K562 (cell line): ENCODE results near the gene LXN. TPM values are rescaled to one million over a fixed set of nuclear protein-coding genes. Genes with fewer than 3 reads are reported as not detected.

Experiments used
- ATAC-seq: fragments of 200-7000 bp; cut with Tn5 transposase; 3 replicates; pipeline ENCODE4 v1.9.1; 2020; ENCODE audit warnings: moderate library complexity
- BruUV-seq: library from RNA; stranded (reverse); fragments of 400-500 nt; replicated peaks from 2 replicates; lab custom pipeline; 2021; lab: Mats Ljungman, UMichigan
- CTCF ChIA-PET: fragments of 300-600 bp; formaldehyde crosslinking; extraction: SDS; loops from one replicate; lab custom pipeline; 2021; ENCODE audit warnings: low intra/inter-chr PET ratio; lab: Yijun Ruan, JAX
- POLR2A ChIA-PET: fragments of 300-600, 350-650 bp; sonication (Branson Sonifier 250); formaldehyde crosslinking; extraction: SDS; loops from one replicate; lab custom pipeline; 2021; ENCODE audit warnings: antibody characterized with exemption, inconsistent platforms; lab: Yijun Ruan, JAX
- DNase-seq, 4 experiments: peaks; one replicate each; pipeline versions ENCODE4 v3.0.0 to v3.0.0-alpha.2; 2011 to 2018; ENCODE audit warnings: low spot score in 3 of 4, mixed read lengths in 3 of 4; ENCODE audit errors: extremely low read depth in 1 of 4
- FAIRE-seq: peaks from 2 replicates; lab custom pipeline; 2011; peaks lifted over from hg19 to GRCh38; lab: Jason Lieb, UNC
- H2AFZ ChIP-seq: 2 replicates; pipeline ENCODE4 v1.6.0; 2011; ENCODE audit warnings: low read depth, low read length, control low read depth, inconsistent platforms
- H3K27ac ChIP-seq: fragments of 200-600 bp; 3 replicates; pipeline ENCODE4 v1.8.0; 2011; ENCODE audit warnings: low read depth, mild to moderate bottlenecking, control low read depth, inconsistent platforms, low read length, moderate library complexity, mixed read lengths; ENCODE audit errors: extremely low read depth
- H3K27me3 ChIP-seq, 2 experiments: fragments of 300-600 bp in 1 of 2; 2 replicates in 1 of 2; 3 replicates in 1 of 2; pipeline versions ENCODE4 v1.6.0 to v1.8.0; 2011; ENCODE audit warnings: inconsistent platforms in 2 of 2, low read length in 2 of 2, mild to moderate bottlenecking in 1 of 2, mixed read lengths in 1 of 2, moderate library complexity in 1 of 2; ENCODE audit not compliant: control insufficient read depth in 2 of 2, insufficient read depth in 2 of 2
- H3K36me3 ChIP-seq: fragments of 300-600 bp; 3 replicates; pipeline ENCODE4 v1.8.0; 2011; ENCODE audit warnings: mild to moderate bottlenecking, low read length, inconsistent platforms; ENCODE audit not compliant: control insufficient read depth, insufficient read depth
- H3K4me1 ChIP-seq, 2 experiments: fragments of 200-600 bp in 1 of 2; replicated peaks in 1 of 2; 2 replicates in 1 of 2; 3 replicates in 1 of 2; pipeline versions ENCODE4 v1.5.1 to v1.8.0; 2011; ENCODE audit warnings: inconsistent platforms in 2 of 2, low read length in 2 of 2, mild to moderate bottlenecking in 1 of 2, mixed read lengths in 1 of 2, moderate library complexity in 1 of 2; ENCODE audit not compliant: control insufficient read depth in 2 of 2, insufficient read depth in 2 of 2
- H3K4me2 ChIP-seq: 2 replicates; pipeline ENCODE4 v1.6.1; 2011; ENCODE audit warnings: low read length, control low read depth, inconsistent platforms, mixed read lengths; ENCODE audit not compliant: insufficient read depth
- H3K4me3 ChIP-seq: fragments of 200-600 bp; sonication (generic), shearing (Covaris generic); 2 replicates; pipeline ENCODE4 v1.5.1; 2016; ENCODE audit warnings: control low read depth, inconsistent platforms
- H3K79me2 ChIP-seq: fragments of 200-600 bp; 3 replicates; pipeline ENCODE4 v1.8.0; 2011; ENCODE audit warnings: low read length, inconsistent platforms; ENCODE audit not compliant: control insufficient read depth, insufficient read depth
- H3K9ac ChIP-seq, 2 experiments: 2 replicates each; pipeline versions ENCODE4 v1.6.0 to v1.6.1; 2011; ENCODE audit warnings: low read depth in 2 of 2, low read length in 2 of 2, control low read depth in 1 of 2, inconsistent platforms in 1 of 2, mild to moderate bottlenecking in 1 of 2, mixed read lengths in 1 of 2; ENCODE audit not compliant: insufficient read depth in 1 of 2
- H3K9me1 ChIP-seq: one replicate; pipeline ENCODE4 v1.6.0; 2011; ENCODE audit warnings: inconsistent platforms, mild to moderate bottlenecking, low read length, moderate library complexity; ENCODE audit not compliant: control insufficient read depth, insufficient read depth
- H3K9me3 ChIP-seq: replicated peaks from 2 replicates; pipeline ENCODE4 v1.5.1; 2011; ENCODE audit warnings: low read depth, low read length, inconsistent platforms; ENCODE audit not compliant: control insufficient read depth, insufficient read depth
- H4K20me1 ChIP-seq: replicated peaks from 2 replicates; pipeline ENCODE4 v1.6.1; 2011; ENCODE audit warnings: low read length, inconsistent platforms, mixed read lengths; ENCODE audit not compliant: control insufficient read depth, insufficient read depth
- CBX8 ChIP-seq: fragments of 200-600 bp; sonication (generic); IDR thresholded peaks from 2 replicates; pipeline ENCODE4 v1.6.1; 2012; ENCODE audit warnings: borderline replicate concordance, mixed run types, low read depth, mild to moderate bottlenecking, moderate library complexity, mixed read lengths, low read length, control low read depth, inconsistent platforms; ENCODE audit not compliant: poor library complexity, severe bottlenecking; ENCODE audit errors: extremely low read depth
- CREBBP ChIP-seq: IDR thresholded peaks from one replicate; pipeline ENCODE4 v1.6.1; 2012; ENCODE audit warnings: low read depth, mild to moderate bottlenecking, control low read depth, inconsistent platforms, low read length
- IFI16 ChIP-seq: fragments of 250-450 bp; sonication (Bioruptor Pico); IDR thresholded peaks from 2 replicates; pipeline ENCODE4 v2.1.2; 2022; ENCODE audit warnings: mild to moderate bottlenecking, inconsistent platforms
- KAT8 ChIP-seq: fragments of 450-650 bp; IDR thresholded peaks from 2 replicates; pipeline ENCODE4 v1.6.1; 2016; ENCODE audit warnings: low read depth, mild to moderate bottlenecking
- MCM3 ChIP-seq: fragments of 450-650 bp; IDR thresholded peaks from 2 replicates; pipeline ENCODE4 v1.6.1; 2016
- PRDM10 ChIP-seq: fragments of 450-650 bp; IDR thresholded peaks from 2 replicates; pipeline ENCODE4 v1.6.1; 2018; ENCODE audit not compliant: partially characterized antibody
- SAP30 ChIP-seq: fragments of 200-600 bp; sonication (generic); IDR thresholded peaks from 2 replicates; pipeline ENCODE4 v1.6.1; 2012; ENCODE audit warnings: borderline replicate concordance, low read depth, mild to moderate bottlenecking, moderate library complexity, low read length, control low read depth, inconsistent platforms; ENCODE audit not compliant: insufficient read depth, poor library complexity, severe bottlenecking
- SOX6 ChIP-seq: fragments of 450-650 bp; IDR thresholded peaks from 2 replicates; pipeline ENCODE4 v1.6.1; 2014; ENCODE audit warnings: mild to moderate bottlenecking
- TEAD1 ChIP-seq, 2 experiments: fragments of 450-650 bp in 1 of 2; sonication (generic) in 1 of 2; formaldehyde crosslinking; IDR thresholded peaks; 2 replicates each; pipeline versions ENCODE4 v1.4.0 to v1.8.0; 2020 to 2022; ENCODE audit warnings: mild to moderate bottlenecking in 2 of 2, missing genetic modification reagents in 1 of 2
- ZNF830 ChIP-seq: fragments of 250-450 bp; sonication (Bioruptor Pico); IDR thresholded peaks from 2 replicates; pipeline ENCODE4 v1.5.0; 2021; ENCODE audit warnings: mild to moderate bottlenecking
- WGBS: fragments of 100-300 bp; shearing (Covaris generic); methylation state at CpG from one replicate; pipeline ENCODE4 v1.1.6; 2016; ENCODE audit warnings: low coverage, mixed read lengths; ENCODE audit not compliant: insufficient coverage; ENCODE audit errors: missing lambda C conversion rate; 5-methylcytosine and 5-hydroxymethylcytosine counted together
- in situ Hi-C: fragments of 300-500 bp; cut with MboI; formaldehyde crosslinking; loops from 4 replicates; pipeline ENCODE4 v1.15.0; 2018; ENCODE audit warnings: inconsistent platforms, mixed read lengths
- intact Hi-C: fragments of 100-400 bp; cut with micrococcal nuclease; formaldehyde crosslinking; loops from 2 replicates; pipeline ENCODE4 v1.14.2; 2022
- polyA plus RNA-seq, 8 experiments: library from polyadenylated mRNA; depleted of rRNA in 4 of 8; stranded (reverse) in 5 of 8; unstranded in 3 of 8; fragments of >200 nt; fragmentation: Nextera tagmentation in 2 of 8; fragmentation: Illumina TruSeq in 1 of 8; extraction: Ambion mirVana in 2 of 8; extraction: Trizol in 1 of 8; gene quantifications; 2 replicates each; pipeline versions ENCODE4 v1.2.1 to v1.2.3, GENCODE V29; 2011 to 2014; ENCODE audit warnings: inconsistent platforms in 1 of 8, missing spikeins in 1 of 8
- total RNA-seq, 7 experiments: library from RNA; depleted of rRNA in 6 of 7; stranded (reverse); fragments of >200 nt in 6 of 7; fragmentation: Illumina TruSeq in 2 of 7; extraction: Trizol in 2 of 7; gene quantifications; 2 replicates each; pipeline versions ENCODE4 v1.2.1 to v1.2.3, GENCODE V29; 2011 to 2021; ENCODE audit warnings: low replicate concordance in 1 of 7
- TF ChIP-seq, protein P1 (sequence below): fragments of 250-450 bp; sonication (Bioruptor Pico); IDR thresholded peaks from 2 replicates; pipeline ENCODE4 v1.6.1; 2021; ENCODE audit warnings: mild to moderate bottlenecking

LXN gene
- total and polyA plus RNA-seq, 9 of the 15 experiments (the other 6 are each of a cell fraction or from before 2014, with no cell fraction given), result 0.08 to 0.13 TPM; not detected in 7

DNA sequence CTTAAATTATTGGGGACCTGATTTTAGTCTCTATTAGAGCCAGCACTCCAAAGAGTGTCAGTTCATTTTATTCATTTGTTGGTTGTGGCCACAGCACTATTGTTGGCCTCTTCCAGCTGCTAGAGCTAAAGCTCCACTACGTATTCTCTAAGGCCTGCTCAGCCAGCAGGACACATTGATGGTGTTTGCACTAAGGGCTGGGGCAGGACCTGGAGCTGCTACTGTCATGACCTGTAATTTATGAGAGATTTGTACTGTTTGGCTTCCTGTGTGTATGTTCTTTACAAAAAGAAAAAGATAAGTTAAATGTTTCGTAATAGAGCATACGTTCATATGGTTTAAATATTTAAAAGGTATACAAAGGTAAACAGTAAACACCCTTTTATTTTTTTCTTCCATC is 20.0 kb downstream of the LXN start:
- peaks cover 0 to 5% of the 10 kb centered on the region in 2 experiments; a peak in 1 of 5 replicates for H3K4me1 ChIP-seq
- H3K4me3 ChIP-seq, result no peak overlapping the region
- H3K9me3 ChIP-seq, result no peaks in the 10 kb centered on the region
- no peak for TF ChIP-seq CREBBP
- TF ChIP-seq TEAD1 (CRISPR knock-in tag; IDR thresholded peaks at IDR 0.05), result no peak
- TF ChIP-seq PRDM10, result no peak
- no peak for TF ChIP-seq KAT8
- TF ChIP-seq ZNF830 (CRISPR knock-in tag), result no peak
- no peak for TF ChIP-seq SAP30
- no peak for TF ChIP-seq MCM3
- TF ChIP-seq CBX8, result no peak
- TF ChIP-seq IFI16, result no peak
- TF ChIP-seq, protein P1, sequence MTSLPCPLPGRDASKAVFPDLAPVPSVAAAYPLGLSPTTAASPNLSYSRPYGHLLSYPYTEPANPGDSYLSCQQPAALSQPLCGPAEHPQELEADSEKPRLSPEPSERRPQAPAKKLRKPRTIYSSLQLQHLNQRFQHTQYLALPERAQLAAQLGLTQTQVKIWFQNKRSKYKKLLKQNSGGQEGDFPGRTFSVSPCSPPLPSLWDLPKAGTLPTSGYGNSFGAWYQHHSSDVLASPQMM, result no peak
- TF ChIP-seq SOX6, result no peak
- POLR2A ChIA-PET, result interaction anchor here (0.6 to 0.8 kb wide), 2 partner anchors 19 to 149 kb away, joined by 3 read pairs; partner anchors contain the start of gene MFSD1
- no peaks in the 10 kb centered on the region for H3K27me3 ChIP-seq
- in situ Hi-C loops, result no loop called here
- DNase-seq, result no peak
- 89% methylated on average over 3 of the region's 3 CpGs for WGBS
- no peak overlapping the region for H2AFZ ChIP-seq
- no peak for ATAC-seq
- intact Hi-C loops, result no loop called here
- BruUV-seq, result no TSS peak
- H3K9me1 ChIP-seq, result no peaks in the 10 kb centered on the region
- H3K79me2 ChIP-seq, result peaks cover 13% of the 10 kb centered on the region; the same call in 2 of the 3 replicates
- no peaks in the 10 kb centered on the region for H4K20me1 ChIP-seq
- no peak overlapping the region for H3K4me2 ChIP-seq
- FAIRE-seq, result no peak
- H3K27ac ChIP-seq, result no peak overlapping the region
- CTCF ChIA-PET, result no interaction called here
- no peak overlapping the region for H3K9ac ChIP-seq
- H3K36me3 ChIP-seq, result peaks cover 84% of the 10 kb centered on the region
